Lung microvascular endothelial cell (primary cell): ENCODE data around the gene ZNF256. TPM values are rescaled to one million over a fixed set of nuclear protein-coding genes. Genes with fewer than 3 reads are reported as not detected.

Experiments used
- DNase-seq, 2 donors: peaks; one replicate each; pipeline versions ENCODE4 v3.0.0 to v3.0.0-alpha.2; 2010; ENCODE audit warnings: low read depth in 2 of 2
- total RNA-seq: library from RNA; depleted of rRNA; stranded (reverse); fragments of >200 nt; gene quantifications from 2 replicates; pipeline ENCODE4 v1.2.1, GENCODE V29; 2014

ZNF256 gene
- 3.2 and 3.5 TPM in 2 replicates for total RNA-seq

DNA sequence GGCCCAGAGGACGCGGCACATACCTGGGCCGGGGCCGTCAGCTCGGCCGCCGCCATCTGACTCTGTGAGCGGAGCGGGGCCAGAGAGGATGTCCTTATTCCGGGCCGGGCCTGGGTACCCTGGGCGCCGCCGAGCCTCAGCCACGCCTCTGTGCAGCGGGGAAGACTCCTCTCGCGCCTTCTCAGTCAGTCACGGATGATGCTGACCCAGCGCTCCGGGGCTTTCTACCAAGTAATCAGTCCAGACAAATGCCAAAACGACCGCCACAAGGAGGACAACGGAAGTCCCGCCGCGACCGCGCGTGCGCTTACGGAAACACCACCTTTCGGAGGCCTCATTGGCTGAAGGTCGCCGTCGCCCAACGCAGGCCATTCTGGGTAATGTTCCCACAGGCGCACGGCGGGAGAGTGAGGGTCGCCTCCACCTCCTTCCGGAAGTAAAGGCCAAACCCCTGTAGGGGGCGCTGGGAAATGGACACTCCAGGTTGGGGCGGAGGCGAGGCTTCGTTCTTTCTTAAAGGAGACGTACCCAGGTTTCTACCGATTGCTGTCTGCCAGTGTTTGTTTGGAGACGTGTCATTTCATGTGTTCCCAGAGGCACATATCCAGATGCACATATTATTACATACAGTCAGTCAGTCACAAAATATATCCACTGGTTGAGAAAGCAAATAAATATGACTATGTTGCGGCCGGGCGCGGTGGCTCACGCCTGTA lies at the start of gene ZNF256:
ZNF256 (minus strand) TSS at position 288 of the 716 bp plus-strand sequence; CDS start at position 56, 232 bp downstream.
- DNase-seq, result peak; percentile 89 to 92

GRCh38 chr19:57992841-57993240 lies 45.3 kb upstream of the ZNF256 start:
- no peak for DNase-seq

DNA sequence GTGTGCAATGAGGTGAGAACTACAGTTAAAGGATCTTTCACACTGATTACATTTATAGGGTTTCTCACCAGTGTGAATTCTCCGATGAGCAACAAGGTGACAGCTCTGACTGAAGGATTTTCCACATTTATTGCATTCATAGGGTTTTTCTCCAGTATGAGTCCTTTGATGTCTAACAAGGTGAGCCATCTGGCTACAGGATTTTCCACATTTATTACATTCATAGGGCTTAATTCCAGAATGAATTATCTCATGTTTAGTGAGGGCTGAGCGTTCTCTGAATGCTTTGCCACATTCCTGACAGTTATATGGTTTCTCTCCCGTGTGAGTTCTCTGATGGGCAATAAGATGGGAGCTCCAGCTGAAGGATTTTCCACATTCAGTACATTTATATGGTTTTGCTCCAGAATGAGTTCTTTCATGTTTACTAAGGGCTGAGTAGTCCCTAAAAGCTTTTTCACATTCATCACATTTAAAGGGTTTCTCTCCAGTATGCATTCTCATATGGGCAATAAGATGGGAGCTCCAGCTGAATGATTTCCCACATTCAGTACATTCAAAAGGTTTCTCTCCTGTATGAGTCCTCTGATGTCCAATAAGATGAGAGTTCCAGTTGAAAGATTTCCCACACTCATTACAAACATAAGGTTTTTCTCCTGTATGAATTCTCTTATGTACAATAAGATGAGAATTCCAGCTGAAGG lies 31.2 kb upstream of the ZNF256 start:
- peak in 1 of 2 donors; percentile 3 for DNase-seq

- no peak for DNase-seq
Measured at GRCh38 chr19:57974434-57974833, 26.9 kb upstream of the ZNF256 start, which contains the start of gene C19orf18. Gene C19orf18 (minus strand): TSS chr19:57974534. CDS start chr19:57974432, 102 bp downstream.

DNA sequence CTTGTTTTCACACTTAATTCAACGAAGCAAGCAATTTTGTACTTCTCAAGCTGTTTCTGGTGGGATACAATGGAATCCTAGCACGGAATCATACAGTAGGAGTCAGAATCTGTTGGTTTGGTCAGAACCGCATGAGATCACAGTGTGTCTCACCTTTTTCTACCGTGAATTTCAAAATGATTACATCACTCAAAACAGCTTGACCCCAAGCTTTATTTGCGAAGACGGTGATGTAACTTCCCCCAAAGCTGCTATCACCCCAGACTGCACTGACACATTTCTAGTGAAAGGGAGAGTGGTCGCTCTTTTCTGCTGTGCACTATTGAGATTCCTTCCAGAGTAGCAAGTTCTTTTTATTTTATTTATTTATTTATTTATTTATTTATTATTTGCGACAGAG lies 17.3 kb upstream of the ZNF256 start:
- DNase-seq, result no peak

DNA sequence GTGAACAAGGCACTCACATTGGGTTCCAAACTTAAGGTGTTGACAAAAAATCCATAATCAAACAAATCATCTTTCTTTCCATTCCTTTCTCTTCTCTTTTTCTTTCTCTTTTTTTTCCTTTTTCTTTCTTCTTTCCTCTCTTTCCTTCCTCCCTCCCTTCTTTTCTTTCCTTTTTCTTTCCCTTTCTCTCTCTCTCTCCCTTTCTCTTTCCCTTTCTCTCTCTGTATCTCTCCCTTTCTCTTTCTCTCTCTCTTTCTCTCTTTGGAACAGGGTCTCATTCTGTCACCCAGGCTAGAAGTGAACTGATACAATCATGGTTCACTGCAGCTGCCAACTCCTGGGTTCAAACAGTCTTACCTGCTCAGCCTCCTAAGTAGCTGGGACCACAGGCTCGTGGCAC lies 14.3 kb upstream of the ZNF256 start:
- no peak for DNase-seq

- DNase-seq, result no peak
Measured at GRCh38 chr19:57954996-57955395, 7.5 kb upstream of the ZNF256 start.

DNA sequence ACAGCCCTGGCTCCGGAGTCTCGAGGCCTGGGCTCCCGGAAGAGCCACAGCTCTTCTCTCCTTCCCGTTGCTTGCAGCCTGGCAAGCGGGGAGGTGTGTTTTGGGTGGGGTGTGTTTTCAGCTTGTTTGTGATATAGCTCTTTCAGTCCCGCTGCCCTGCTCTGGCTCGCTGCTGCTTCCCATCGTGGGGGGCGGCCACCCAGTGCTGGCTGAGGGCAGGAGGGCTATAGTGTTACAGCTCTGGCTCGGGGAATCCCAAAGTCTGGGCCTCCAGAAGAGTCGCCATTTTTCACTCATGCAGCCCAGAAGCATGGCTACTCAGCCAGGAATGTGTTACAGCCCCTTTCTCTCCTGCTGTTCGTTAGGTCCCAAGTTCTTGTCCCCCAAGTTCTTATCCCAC lies 2.2 kb upstream of the ZNF256 start:
- DNase-seq, result no peak

DNA sequence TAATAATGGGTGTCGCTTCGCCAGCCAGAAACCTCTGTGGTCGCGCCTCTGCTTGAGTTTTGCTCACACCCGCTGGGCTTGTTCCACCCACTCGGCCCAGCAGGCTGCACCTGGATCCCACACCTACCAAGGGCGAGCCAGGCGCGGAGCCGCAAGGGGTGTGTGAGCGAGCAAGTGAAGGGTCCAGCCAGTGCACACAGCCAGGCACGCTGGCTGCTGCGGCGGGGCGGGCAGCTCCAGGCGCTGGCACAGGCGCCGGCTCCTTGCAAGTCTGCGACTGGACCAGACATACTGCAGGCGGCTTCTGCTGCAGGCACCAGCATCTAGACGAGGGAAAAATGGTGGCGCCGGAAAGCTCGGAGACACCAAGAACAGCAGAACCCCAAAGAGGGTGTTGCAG lies 1.8 kb upstream of the ZNF256 start:
- DNase-seq, result no peak

- DNase-seq, result no peak
Measured at GRCh38 chr19:57947088-57947418, 453 bp downstream of the ZNF256 start.

DNA sequence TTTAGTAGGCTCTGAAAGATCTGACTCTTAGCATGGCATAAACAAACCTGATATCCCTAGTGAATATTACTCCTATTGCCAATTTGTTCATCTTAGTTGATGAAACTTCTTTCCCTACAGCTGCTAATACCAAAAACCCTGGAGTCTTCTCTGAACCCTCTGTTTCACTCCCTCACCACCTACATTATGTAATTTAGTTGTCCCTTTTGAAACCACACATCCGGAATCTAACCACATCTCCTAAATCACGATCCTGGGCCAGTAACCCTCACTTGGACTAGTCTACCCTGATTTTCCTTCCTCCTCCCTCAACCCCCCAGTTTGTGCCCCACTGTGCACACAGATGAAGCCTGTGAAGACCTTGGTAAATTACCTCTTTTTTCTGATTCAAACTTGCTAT lies 1.2 kb downstream of the ZNF256 start:
- no peak for DNase-seq

GRCh38 chr19:57941593-57941992 lies 5.9 kb downstream of the ZNF256 start:
- no peak for DNase-seq

DNA sequence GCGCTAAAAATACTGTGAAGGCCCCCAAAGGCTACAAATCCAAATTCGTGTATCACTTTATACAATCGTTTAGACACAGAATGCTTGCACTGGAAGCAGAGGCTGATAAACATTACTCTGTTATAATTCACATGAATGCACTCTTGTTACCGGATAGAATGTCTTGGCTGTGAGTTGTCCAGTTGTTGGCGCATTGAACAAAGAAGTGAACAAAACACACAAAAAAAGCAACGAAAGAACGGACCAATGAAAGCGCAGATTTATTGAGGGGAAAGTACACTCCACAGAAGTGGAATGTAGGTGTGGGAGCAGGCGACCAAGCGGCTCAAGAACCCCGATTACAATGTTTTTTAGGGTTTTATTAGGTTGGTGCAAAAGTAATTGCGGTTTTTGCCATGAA lies 11.8 kb downstream of the ZNF256 start:
- DNase-seq, result no peak

GRCh38 chr19:57934820-57935665 lies 12.5 kb downstream of the ZNF256 start, which contains the start of gene ZNF418:
Gene ZNF418 (minus strand): TSS chr19:57935402. CDS start chr19:57933822, 1,580 bp downstream.
- DNase-seq, result peak; percentile 70 to 79

- DNase-seq, result no peak
Measured at GRCh38 chr19:57927587-57927986, 19.9 kb downstream of the ZNF256 start.

GRCh38 chr19:57916168-57916995 lies 31.1 kb downstream of the ZNF256 start, which contains the start of gene ZNF417:
Gene ZNF417 (minus strand): TSS chr19:57916592. CDS start chr19:57916411, 181 bp downstream.
- DNase-seq, result peak; percentile 90 to 94

- no peak for DNase-seq
Measured at GRCh38 chr19:57914531-57914930, 33.0 kb downstream of the ZNF256 start.

- DNase-seq, result no peak
Measured at GRCh38 chr19:57907394-57907793, 40.1 kb downstream of the ZNF256 start.

DNA sequence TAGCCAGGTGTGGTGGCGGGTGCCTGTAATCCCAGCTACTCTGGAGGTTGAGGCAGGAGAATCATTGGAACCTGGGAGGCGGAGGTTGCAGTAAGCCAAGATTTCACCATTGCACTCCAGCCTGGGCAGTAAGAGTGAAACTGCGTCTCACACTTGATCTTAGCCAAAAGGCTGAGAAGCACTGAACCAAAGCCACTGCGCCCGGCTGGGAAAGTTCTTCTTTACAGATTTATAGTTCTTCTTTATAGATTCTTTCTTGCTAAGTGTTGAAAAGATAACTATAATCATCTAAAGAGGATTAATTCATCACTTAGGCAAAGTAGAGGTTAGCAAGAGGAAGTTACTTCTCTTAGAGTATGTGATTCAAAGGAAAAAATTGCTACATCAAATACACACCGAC lies 42.2 kb downstream of the ZNF256 start:
- no peak for DNase-seq

DNA sequence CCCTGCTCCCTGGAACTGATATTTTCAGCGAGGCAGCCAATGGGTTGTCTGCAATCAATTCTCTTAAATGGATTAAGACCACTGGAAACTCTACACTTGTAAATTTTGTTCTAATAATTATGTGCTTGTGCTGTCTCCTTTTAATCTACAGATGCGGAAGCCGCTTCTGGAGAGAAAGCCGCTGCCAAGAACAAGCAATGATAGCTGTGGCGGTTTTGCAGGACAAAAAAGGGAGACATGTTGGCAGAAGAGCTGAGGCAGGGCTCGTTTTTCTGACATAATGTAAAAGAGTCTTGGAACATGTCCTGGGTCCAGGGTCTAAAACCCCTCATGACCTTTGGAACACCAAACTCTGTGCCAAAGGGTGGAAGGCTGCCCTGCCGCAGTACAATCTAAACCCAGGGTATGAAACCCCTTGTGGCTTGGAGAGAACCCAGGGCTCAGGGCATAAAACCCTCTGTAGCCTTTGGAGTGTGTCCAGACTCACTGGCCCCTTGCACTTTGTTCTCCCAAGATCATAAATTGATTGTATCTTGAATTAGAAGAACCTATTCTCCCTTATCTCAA lies 43.8 kb downstream of the ZNF256 start:
- DNase-seq, result no peak

GRCh38 chr19:57900311-57900710 lies 47.2 kb downstream of the ZNF256 start:
- DNase-seq, result no peak
